SH-SY5Y (cell line): Measurements from ENCODE around the gene DIRAS3.

ENCODE experiments used
- GATA2 ChIP-seq: IDR thresholded peaks from 2 replicates; pipeline ENCODE4 v1.6.1; 2011; ENCODE audit warnings: mild to moderate bottlenecking, low read depth, low read length
- GATA3 ChIP-seq: IDR thresholded peaks from 2 replicates; pipeline ENCODE4 v1.6.1; 2011; ENCODE audit warnings: low read depth, mild to moderate bottlenecking, low read length, moderate library complexity

The DIRAS3 gene, protein sequence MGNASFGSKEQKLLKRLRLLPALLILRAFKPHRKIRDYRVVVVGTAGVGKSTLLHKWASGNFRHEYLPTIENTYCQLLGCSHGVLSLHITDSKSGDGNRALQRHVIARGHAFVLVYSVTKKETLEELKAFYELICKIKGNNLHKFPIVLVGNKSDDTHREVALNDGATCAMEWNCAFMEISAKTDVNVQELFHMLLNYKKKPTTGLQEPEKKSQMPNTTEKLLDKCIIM

DNA sequence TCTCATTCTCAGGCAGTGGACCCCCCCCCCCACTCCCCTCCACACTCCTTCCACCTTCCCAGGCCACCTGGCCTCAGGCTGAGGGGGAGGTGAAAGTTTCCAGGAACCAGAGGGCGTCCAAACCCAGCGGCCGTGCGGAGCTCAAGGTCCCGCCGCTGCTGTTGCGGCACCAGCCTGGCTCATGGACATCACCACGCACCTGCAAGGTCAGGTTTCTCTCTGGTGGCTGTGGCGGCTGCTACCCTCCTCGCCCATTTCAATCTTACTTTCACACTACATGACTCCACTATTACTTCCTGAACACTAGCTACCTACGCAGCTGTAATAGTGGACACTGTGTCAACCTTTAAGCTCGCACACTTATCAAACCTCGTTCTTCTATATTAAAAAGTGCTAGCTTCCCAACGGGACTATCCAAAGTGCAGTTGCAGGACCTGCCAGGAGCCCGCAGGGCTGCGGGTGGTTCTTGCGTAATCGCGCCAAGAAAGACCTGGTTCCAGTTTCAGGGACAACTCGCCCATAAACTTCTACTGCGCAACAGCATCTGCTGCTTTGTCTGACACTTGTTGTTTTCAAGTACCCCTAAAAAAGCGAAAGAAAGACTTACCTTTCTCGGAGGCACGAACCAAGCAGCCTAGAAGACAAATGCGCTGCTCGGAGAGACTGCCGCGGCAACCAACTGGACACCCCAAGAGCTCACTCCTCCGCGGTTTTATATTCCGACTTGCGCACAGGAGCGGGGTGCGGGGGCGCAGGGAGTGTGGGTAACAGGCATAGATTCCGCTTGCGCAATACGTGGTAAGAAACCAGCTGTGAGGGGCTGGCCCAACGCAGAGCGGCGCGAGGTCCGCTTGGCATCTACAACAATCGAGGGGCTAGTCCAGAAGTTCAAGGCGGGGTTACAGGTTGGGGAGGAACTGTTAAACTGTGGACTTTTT lies at the start of gene DIRAS3:
Gene DIRAS3 (minus strand): TSS at position 687 of the 938 bp plus-strand sequence. CDS start 3,330 bp downstream, outside the sequence.
- TF ChIP-seq GATA2: no peak
- TF ChIP-seq GATA3: no peak

DNA sequence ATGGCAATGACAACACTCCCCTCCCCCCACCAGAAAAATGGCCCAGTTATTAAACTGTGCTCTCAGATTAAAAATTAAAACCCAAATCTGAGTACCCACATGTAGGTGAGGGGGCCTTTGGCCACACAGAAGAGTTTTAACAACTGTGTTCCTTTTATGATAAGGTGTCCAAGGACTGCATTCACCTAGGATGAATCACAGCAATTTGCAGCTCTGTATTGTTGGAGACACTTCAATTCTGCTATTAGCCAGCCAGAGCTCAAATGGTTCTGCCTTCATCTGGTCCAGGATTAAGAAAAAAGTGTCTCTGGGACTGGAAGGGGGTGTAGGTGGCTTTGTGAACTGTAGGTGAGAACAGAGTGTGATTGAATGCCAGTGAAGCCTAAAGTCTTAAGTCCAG lies 43.3 kb upstream of the DIRAS3 start:
- no peak for TF ChIP-seq GATA2
- TF ChIP-seq GATA3: no peak

DNA sequence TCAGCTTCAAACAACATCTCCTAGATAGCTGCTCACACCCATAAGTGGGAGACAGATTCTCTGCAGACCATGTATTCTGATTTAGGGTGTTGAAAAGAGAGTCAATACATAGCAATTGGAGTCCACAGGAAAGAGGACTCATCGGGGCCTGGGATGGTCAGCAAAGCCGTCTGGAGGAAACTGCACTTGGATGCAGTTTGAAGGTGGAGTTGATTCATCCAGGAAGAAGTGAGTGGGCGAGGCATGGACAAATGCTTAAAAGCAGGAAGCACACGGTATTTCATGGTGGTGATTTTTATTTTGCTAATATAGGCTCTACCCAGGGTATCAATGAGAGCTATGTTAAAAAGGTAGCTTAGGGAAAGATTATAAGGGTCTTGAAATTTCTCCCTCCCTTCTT lies 36.8 kb upstream of the DIRAS3 start:
- TF ChIP-seq GATA2: no peak
- TF ChIP-seq GATA3: no peak

DNA sequence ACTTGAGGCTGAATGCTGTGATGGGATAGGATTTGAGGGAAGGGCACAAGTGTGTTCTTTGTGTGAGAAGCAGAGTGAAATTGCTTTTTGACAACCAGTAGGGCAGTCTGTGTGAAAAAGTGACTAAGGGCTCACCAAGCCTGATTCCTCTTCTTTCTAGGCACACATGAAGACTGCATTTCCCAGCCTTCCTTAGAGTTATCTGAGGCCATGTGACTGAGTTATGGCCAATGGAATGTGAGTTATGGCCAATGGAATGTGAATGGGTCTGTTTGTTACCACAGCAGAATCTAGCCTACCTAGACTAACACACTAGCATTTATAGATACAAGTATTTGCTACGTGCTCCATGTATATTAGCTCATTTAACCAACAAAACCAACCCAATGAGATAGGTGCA lies 35.3 kb upstream of the DIRAS3 start:
- no peak for TF ChIP-seq GATA2
- no peak for TF ChIP-seq GATA3

DNA sequence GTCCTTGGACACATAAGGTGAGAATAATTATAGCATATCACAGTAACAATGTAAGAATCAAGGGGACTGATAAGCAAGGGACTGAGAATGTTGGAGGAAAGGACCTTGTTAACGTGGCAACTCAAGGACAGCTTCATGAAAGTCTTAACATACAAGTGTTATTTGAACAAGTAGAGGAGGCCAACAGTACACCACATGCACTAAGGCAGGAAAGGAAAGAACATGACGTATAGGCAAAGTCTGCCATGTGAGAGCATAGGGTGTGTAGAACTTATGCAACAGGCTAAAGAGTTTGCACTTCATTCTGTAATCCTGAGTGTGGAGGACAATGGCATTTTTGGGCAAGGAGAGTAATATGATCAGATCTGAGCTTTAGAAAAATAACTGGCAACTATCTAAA lies 33.3 kb upstream of the DIRAS3 start:
- no peak for TF ChIP-seq GATA3
- TF ChIP-seq GATA2: no peak

DNA sequence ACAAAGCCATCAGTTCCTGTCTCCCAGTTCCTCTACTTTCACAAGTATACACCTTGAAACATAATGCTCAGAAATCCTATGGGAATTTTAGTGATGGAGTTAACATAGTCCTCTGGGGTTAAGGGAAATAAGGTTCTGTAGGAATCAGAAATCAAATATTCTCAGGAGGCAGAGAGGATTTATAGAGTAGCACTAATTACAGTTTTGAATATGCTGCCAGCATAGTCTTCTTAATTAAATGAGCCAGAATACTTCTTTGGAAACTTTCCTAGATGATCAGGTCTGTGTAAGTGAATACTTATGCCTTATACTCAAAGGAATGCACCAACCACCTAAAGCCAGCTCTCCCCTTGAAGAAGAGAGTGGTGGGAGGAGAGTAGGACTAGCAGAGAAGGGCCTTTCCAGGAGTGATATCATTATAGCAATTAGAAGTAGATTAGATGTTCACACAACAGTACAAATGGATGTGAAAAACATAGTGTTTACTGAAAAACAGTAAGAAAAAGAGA lies 31.4 kb upstream of the DIRAS3 start:
- TF ChIP-seq GATA2 (no peak), GATA3 (no peak)

DNA sequence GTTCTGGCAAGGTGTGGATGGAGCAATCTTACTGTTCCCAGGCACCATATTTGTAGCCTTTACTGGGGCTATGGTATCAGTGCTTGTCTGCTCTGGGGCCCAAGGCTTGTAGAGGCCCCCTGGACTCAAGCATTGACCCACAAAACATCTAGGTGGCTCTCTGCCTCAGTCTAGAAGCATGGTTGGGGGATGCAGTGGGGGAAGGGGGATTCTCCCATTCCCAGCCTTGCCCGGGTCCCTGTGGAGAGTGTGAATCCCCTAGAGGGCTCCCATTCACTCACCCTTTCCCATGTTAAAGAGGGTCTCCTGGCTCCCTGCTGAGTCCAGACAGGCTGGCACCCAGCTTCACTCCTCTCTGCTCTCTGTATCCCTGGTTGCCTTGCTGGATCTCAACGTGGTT lies 28.2 kb upstream of the DIRAS3 start:
- TF ChIP-seq GATA3 (no peak), GATA2 (no peak)

DNA sequence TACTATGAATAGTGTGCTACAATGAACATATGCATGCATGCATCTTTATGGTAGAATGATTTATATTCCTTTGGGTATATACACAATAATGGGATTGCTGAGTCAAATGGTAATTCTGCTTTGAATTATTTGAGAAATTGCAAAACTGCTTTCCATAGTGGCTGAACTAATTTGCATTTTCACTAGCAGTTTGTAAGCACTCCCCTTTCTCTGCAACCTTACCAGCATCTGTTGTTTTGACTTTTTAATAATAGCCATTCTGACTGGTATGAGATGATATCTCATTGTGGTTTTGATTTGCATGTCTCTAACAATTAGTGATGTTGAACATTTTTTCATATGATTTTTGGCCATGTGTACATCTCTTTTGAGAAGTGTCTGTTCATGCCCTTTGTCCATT lies 24.0 kb upstream of the DIRAS3 start:
- TF ChIP-seq GATA3 (no peak), GATA2 (no peak)

DNA sequence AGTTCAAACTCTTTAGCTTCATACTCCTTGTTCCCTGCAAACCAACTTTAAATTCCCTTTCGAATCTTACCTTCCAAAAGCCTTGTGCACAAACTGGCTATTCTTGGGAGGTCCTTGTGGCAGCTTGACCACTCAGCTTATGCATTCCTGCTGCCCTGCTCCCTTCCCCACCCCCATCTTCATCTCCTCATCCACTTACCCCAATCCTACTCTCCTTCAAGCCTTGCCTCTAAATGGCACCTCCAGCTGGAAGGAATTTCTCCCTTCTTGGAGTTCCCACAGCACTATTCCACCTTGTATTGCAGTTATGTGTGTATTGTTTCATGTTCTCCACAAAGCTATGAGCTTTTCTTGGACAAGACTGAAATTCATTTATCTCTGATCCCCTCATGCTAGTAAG lies 15.3 kb upstream of the DIRAS3 start:
- TF ChIP-seq GATA2 (no peak), GATA3 (no peak)

DNA sequence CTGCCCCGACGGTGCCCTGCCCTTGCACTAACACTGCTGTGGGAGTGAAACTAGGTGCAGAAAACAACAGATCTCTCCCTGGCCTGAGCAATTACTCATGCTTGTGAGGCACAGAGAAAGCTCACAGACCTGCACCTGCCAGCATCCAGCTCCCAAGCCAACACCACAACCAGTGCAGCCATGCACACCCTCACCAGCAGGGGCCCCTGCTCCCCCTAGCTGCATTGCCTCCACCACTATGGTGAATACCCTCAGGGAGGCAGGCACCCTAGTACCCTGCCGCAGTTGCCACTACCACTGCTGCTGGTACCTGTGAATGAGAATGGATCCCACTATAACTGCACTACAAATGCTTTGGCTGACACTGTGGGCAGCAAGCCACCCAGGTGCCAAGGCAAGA lies 7.1 kb upstream of the DIRAS3 start:
- TF ChIP-seq GATA3 (no peak), GATA2 (no peak)

DNA sequence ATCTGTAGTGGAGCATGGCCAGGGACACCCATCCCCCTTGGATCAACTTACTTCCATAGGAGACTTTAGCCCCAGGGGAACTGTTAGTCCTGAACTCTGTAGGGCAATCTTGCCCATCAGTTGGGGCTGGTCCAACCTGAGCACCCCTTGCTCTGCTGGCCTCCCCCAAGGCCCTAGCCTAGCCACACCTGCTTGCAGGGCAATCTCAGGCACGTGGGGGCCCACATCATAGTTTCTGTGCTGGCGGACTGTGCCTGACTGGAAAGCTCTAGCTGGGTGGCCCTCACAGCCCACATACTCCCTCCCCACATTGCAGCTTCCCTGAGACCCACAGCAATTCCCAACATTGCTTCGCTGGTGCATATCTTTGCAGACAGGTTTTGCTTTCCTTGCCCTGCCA lies 6.6 kb upstream of the DIRAS3 start:
- TF ChIP-seq GATA2 (no peak), GATA3 (no peak)

DNA sequence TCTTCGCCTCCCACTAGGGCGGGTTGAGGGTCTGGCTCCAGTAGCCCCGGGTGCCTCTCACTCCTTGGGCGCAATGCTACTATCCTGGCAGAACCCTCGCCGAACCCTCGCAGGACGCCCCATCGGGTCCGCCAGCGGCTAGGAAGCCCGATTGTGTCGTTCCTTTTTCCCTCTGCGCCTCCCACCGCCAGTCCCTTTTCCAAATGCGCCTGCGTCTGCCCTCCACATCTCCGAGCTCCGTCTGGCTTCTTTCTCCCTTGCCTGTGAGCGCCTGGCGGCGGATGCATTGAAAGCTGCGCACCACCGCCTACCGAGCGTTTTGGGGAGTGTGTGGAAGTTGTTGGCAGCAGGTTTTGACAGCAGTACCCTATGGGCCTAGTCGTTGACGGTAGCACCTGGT lies 1.0 kb upstream of the DIRAS3 start:
- TF ChIP-seq GATA3: no peak
- TF ChIP-seq GATA2: no peak

DNA sequence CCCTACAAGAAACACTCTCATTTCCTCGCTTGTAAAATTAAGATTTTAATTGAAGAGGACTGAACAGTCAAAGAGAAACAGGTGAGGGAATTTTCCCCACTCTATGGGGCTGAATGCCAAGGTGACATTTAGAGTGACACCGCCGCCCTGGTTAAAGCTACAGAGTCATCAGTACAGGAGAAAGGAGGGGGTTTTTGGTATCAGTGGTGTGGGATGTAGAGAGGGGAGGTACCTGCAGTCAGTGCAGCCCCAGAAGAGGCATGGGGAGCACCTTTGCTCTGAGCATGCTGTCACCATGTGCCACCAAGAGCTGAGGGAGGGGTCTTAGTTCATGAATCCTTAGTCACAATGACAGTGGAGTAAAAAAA lies 2.8 kb downstream of the DIRAS3 start:
- TF ChIP-seq GATA2: no peak
- TF ChIP-seq GATA3: no peak

DNA sequence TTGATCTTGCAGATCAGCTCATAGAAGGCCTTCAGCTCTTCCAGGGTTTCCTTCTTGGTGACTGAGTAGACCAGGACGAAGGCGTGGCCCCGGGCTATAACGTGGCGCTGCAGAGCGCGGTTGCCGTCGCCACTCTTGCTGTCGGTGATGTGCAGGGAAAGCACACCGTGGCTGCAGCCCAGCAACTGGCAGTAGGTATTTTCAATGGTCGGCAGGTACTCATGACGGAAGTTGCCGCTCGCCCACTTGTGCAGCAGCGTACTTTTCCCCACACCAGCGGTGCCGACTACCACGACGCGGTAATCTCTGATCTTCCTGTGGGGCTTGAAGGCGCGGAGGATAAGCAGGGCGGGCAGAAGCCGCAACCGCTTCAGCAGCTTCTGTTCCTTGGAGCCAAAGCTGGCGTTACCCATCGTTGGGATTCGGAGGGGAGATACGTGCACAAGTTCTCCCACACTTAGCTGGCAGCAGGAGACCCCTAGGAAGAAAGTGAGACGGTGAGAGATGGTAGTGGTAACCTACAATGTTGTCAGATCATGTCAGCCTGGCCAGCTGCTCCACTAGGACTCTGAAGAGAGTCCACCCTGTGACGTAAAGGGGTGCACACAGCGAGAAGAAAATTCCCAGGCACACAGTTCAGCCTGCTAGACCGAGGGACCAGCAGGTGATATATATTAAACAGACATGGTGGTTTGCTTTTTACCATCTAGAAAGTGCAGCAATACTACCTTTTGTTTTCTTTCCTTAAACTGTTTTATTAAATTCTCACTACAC lies 3.4 kb downstream of the DIRAS3 start:
- no peak for TF ChIP-seq GATA2
- TF ChIP-seq GATA3: no peak

DNA sequence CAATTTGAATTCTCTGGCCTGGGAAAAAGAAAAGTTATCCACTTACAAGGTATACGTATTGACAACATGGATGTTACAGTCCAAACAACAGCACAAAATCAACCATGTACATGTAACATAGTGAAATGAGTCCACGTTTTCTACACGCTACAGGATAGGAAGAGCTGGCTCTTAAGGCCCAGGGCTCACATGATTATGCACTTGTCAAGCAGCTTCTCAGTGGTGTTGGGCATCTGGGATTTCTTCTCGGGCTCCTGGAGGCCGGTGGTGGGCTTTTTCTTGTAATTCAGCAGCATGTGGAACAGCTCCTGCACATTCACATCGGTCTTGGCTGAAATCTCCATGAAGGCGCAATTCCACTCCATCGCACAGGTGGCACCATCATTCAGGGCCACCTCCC lies 4.0 kb downstream of the DIRAS3 start:
- no peak for TF ChIP-seq GATA3
- TF ChIP-seq GATA2: no peak
